D721Med (cell line): Measurements from ENCODE around the gene NIBAN1.
"Not testable (repeated sequence)": the region's sequence is repeated elsewhere in the genome, so short reads cannot be mapped to it uniquely, and the experiment has no call there.

Source experiments
- DNase-seq: peaks from one replicate; pipeline ENCODE4 v3.0.0; 2011; ENCODE audit warnings: low spot score; ENCODE audit not compliant: insufficient read length
- FAIRE-seq: peaks from 2 replicates; lab custom pipeline; 2011; peaks lifted over from hg19 to GRCh38; lab: Jason Lieb, UNC
- CTCF ChIP-seq: IDR thresholded peaks from 2 replicates; pipeline ENCODE4 v1.5.1; 2012; ENCODE audit warnings: mild to moderate bottlenecking, control low read depth; ENCODE audit not compliant: insufficient read depth; ENCODE audit errors: missing control alignments

The NIBAN1 gene

GRCh38 chr1:184965439-184965838 lies 8.9 kb downstream of the NIBAN1 start:
- FAIRE-seq (no peak), DNase-seq (no peak)
- no peak for TF ChIP-seq CTCF

GRCh38 chr1:184959626-184960025 lies 14.7 kb downstream of the NIBAN1 start:
- no peak for FAIRE-seq
- TF ChIP-seq CTCF: no peak
- no peak for DNase-seq

- FAIRE-seq: no peak
- no peak for DNase-seq
- TF ChIP-seq CTCF: no peak
These were observed 15.6 kb downstream of the NIBAN1 start for GRCh38 chr1:184958554-184959353.

DNA sequence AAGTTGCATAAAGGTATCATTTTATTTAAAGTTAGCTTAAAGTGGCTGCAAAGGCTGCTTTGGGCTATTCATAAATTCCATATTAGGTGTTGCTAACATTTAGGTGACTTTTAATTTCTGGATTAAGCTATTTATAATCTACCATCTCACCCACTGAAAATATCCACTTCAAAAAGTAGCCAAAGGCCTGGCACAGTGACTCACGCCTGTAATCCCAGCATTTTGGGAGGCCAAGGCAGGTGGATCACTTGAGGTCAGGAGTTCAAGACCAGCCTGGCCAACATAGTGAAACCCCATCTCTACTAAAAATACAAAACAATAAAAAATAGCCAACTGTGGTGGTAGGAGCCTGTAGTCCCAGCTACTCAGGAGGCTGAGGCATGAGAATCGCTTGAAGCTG lies 16.4 kb downstream of the NIBAN1 start:
- FAIRE-seq, DNase-seq: not testable (repeated sequence)

DNA sequence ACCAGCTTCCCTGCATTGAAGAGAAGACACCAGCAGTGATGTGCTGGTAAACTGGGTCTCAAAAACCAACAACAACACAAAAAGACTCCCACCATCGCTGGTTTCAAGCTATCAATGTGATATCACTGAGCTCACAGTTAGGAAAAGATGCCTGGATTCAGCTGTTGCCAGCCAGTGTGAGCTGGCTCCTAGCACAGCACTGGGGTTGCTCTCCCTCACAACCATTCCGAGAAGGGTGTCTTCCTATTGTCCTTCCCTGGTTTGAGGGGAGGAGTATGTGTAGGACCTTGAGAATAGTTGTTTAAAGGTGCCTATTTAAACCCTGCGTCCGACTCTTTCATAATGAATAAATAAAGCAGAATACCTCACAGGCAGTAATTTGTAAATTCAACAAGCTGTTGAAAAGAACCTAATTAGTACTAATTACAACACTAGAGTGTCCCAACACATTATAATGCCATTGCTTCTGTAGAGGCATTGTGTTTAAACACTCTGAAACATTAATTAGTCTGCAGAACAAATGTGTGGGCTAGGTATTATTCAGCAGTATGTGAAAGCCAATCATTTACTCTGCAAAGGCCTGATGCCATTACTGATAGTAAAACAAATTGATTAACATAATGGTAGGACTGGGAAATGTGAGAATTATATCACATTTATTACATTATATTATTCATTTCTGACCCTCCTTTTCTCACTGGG lies 17.2 kb downstream of the NIBAN1 start:
- FAIRE-seq: no peak

DNA sequence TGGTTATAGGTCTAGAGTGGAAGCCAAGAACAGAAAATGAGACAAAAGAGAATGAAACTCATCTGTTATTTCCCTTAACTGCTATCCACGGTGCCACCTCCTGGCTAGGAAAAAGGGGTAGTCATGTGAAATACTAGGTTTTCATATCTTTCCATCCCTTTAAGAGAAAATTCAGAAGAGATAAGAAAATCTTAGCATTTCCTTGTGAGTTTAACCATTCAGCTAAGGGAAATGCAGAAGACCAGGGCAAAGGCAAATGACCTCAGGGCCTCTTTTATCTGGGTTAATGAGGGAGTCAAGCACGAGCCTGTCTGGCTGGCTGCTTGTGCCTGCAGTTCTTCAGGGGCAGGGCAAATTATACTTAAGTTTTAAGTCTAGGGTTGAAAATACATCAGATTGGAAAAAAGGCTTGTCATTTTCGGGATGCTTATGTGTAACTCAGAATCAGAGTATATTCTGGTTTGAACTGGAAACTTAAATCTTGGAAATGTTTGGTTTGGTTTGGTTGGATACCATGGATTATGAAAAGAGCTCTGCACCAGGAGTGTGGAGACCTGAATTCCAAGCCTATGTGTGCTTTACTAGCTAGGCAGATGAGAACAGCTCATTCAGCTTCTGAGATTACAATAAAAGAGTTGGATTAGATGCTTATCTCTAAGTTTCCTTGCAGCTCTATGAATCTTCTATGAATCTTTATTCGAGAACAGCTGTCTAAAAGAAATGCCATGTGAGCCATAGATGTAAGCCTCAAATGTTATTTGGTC lies 19.9 kb downstream of the NIBAN1 start:
- DNase-seq (no peak), FAIRE-seq (peak; percentile 63)
- TF ChIP-seq CTCF: no peak

More for the DNA sequence above, 17.2 kb downstream of the NIBAN1 start:
- TF ChIP-seq CTCF: no peak
- DNase-seq: no peak

- FAIRE-seq (no peak), DNase-seq (no peak)
- TF ChIP-seq CTCF: no peak
These were observed 20.6 kb downstream of the NIBAN1 start for GRCh38 chr1:184953600-184954219.
